Measurements from ENCODE around the gene P2RY1.
"Not testable (repeated sequence)": the region's sequence is repeated elsewhere in the genome, so short reads cannot be mapped to it uniquely, and the experiment has no call there.

The P2RY1 gene

DNA sequence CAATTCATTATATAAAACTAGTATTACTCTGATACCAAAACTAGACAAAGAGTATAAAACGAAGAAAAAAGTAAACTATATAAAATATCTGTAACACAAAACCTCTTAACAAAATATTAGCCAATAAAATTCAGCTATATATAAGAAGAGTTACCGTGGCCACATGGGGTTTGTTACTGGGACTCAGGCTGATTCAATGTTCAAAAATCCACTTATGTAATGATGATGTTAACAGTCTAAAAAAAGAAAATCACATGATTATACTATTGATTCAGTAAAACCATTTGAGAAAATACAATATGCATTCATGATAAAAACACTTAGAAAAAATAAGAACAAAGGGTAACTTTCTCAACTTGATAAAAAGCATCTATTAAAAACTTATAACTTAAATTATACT, 18.3 kb downstream of the P2RY1 start:
- Histone ChIP-seq H3K4me3 (ENCODE audit: control insufficient read depth in 1 of 7, extremely low read depth in 1 of 7, insufficient read depth in 4 of 7, low read depth in 2 of 7, low read length in 6 of 7) (no peak overlapping the region), H3K27ac (ENCODE audit: insufficient read depth in 1 of 2, low read depth in 1 of 2, low read length in 2 of 2, poor library complexity in 1 of 2, severe bottlenecking in 2 of 2) (no peak overlapping the region), H3K9me3 (ENCODE audit: control extremely low read depth in 1 of 5, control insufficient read depth in 4 of 5, insufficient read depth in 2 of 5, low read depth in 1 of 5, low read length in 4 of 5) (peaks cover 0 to 1% (median 0%) of the 10 kb centered on the region in 5 experiments), H3K4me1 (ENCODE audit: control extremely low read depth in 1 of 4, control insufficient read depth in 4 of 4, insufficient read depth in 4 of 4, low read length in 3 of 4) (peaks cover 0 to 2% (median 0%) of the 10 kb centered on the region in 4 experiments), H3K36me3 (ENCODE audit: control insufficient read depth in 4 of 4, insufficient read depth in 4 of 4, low read length in 3 of 4) (no peaks in the 10 kb centered on the region), H3K27me3 (replicated peaks in 2 of 5; ENCODE audit: control insufficient read depth in 4 of 5, insufficient read depth in 5 of 5, low read length in 4 of 5) (no peaks in the 10 kb centered on the region)
- WGBS (ENCODE audit: insufficient coverage), result no CpG with 5 or more reads among the region's 2 CpGs
- CTCF ChIA-PET, result no interaction called here
- POLR2A ChIA-PET, result no interaction called here
- no peak for DNase-seq

DNA sequence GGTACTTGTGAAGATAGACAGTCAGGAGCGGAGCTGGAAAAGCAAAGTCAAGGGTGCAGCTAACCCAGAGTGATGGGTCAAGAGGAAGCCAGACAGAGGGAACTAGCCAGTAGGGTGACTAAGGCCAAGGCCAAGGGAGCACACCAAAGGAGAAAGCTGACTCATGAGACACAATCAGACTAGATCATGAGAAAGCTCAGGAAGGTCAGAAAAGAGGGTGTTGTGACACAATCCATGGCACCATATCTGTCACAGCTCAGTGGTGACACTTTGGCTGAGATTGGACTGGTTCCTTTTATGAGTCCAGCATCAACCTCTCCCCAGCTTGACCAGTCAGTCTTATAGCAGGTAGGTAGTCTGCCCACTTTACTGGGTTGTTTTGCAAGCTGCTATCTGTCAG, 22.2 kb downstream of the P2RY1 start:
- no peaks in the 10 kb centered on the region for H3K27me3 ChIP-seq (replicated peaks in 2 of 5; ENCODE audit: control insufficient read depth in 4 of 5, insufficient read depth in 5 of 5, low read length in 4 of 5)
- DNase-seq, result no peak
- no peak overlapping the region for H3K4me3 ChIP-seq (ENCODE audit: control insufficient read depth in 1 of 7, extremely low read depth in 1 of 7, insufficient read depth in 4 of 7, low read depth in 2 of 7, low read length in 6 of 7)
- POLR2A ChIA-PET, result no interaction called here
- H3K36me3 ChIP-seq (ENCODE audit: control insufficient read depth in 4 of 4, insufficient read depth in 4 of 4, low read length in 3 of 4), result no peaks in the 10 kb centered on the region
- no peaks in the 10 kb centered on the region for H3K9me3 ChIP-seq (ENCODE audit: control extremely low read depth in 1 of 5, control insufficient read depth in 4 of 5, insufficient read depth in 2 of 5, low read depth in 1 of 5, low read length in 4 of 5)
- H3K27ac ChIP-seq (ENCODE audit: insufficient read depth in 1 of 2, low read depth in 1 of 2, low read length in 2 of 2, poor library complexity in 1 of 2, severe bottlenecking in 2 of 2), result no peak overlapping the region
- H3K4me1 ChIP-seq (ENCODE audit: control extremely low read depth in 1 of 4, control insufficient read depth in 4 of 4, insufficient read depth in 4 of 4, low read length in 3 of 4), result peaks cover 0 to 9% (median 0%) of the 10 kb centered on the region in 4 experiments
- 100% methylated on average over 1 of the region's 1 CpG for WGBS (ENCODE audit: insufficient coverage)
- CTCF ChIA-PET, result no interaction called here

DNA sequence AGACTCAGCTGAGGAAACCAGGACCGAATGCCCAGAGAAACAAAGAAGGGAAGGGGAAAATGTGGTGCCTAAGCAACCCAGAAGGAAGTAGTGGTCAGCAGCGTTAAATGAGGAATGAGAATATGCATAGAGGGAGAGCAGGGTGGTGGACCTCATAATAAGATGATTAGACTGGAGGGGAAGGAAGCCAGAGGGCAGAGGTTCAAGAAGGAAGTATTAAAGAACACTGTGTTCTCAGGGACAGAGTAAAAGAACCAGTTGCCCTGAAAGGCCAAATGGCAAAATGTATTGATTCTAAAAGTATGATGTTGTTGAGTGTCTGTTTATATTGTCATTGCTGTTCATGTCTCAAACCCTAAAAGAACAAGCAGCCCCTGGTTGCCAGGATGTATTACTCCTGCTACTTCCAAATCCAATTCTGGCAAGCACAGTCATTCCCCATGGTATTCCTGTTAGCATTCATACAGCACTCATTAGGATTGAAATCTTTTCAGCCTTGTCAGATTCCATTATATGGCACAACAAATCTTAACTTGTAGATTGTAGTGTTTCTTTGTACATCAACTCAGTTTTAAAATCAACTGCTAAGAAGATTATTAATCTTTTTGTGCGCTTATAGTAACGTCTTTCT, 23.4 kb downstream of the P2RY1 start:
- WGBS (ENCODE audit: insufficient coverage), result 52% methylated on average over 2 of the region's 4 CpGs
- CTCF ChIA-PET, result no interaction called here

DNA sequence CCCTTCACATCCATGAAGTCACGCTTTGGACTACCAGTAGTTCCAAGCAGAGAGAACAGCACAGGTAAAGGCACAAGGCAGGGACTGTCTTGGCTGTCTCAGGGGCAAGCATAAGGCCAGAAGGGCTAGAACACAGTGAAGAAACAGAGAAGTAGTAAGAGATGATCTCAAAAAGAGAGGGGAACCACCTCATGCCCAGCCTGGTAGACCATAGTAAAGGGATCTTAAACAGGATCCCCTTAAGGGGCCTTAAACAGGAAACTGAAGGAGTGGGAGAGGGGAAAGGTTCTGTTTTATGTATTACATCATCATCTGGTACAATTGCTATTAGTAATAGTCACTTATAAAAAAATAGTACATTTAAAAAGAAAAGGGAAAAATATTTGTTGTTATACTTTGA, 25.8 kb downstream of the P2RY1 start:
- DNase-seq, result no peak
- Histone ChIP-seq H3K9me3 (ENCODE audit: control extremely low read depth in 1 of 5, control insufficient read depth in 4 of 5, insufficient read depth in 2 of 5, low read depth in 1 of 5, low read length in 4 of 5) (no peaks in the 10 kb centered on the region), H3K27ac (ENCODE audit: insufficient read depth in 1 of 2, low read depth in 1 of 2, low read length in 2 of 2, poor library complexity in 1 of 2, severe bottlenecking in 2 of 2) (no peak overlapping the region), H3K4me1 (ENCODE audit: control extremely low read depth in 1 of 4, control insufficient read depth in 4 of 4, insufficient read depth in 4 of 4, low read length in 3 of 4) (peaks cover 0 to 9% (median 0%) of the 10 kb centered on the region in 4 experiments), H3K4me3 (ENCODE audit: control insufficient read depth in 1 of 7, extremely low read depth in 1 of 7, insufficient read depth in 4 of 7, low read depth in 2 of 7, low read length in 6 of 7) (no peak overlapping the region), H3K36me3 (ENCODE audit: control insufficient read depth in 4 of 4, insufficient read depth in 4 of 4, low read length in 3 of 4) (no peaks in the 10 kb centered on the region), H3K27me3 (replicated peaks in 2 of 5; ENCODE audit: control insufficient read depth in 4 of 5, insufficient read depth in 5 of 5, low read length in 4 of 5) (no peaks in the 10 kb centered on the region)
- WGBS (ENCODE audit: insufficient coverage), result 100% methylated on average over 1 of the region's 1 CpG
- ChIA-PET CTCF (no interaction called here), POLR2A (no interaction called here)

More for the DNA sequence above, 23.4 kb downstream of the P2RY1 start:
- no peaks in the 10 kb centered on the region for H3K27me3 ChIP-seq (replicated peaks in 2 of 5; ENCODE audit: control insufficient read depth in 4 of 5, insufficient read depth in 5 of 5, low read length in 4 of 5)
- H3K4me3 ChIP-seq (ENCODE audit: control insufficient read depth in 1 of 7, extremely low read depth in 1 of 7, insufficient read depth in 4 of 7, low read depth in 2 of 7, low read length in 6 of 7), result no peak overlapping the region
- H3K4me1 ChIP-seq (ENCODE audit: control extremely low read depth in 1 of 4, control insufficient read depth in 4 of 4, insufficient read depth in 4 of 4, low read length in 3 of 4), result peaks cover 0 to 9% (median 0%) of the 10 kb centered on the region in 4 experiments
- H3K9me3 ChIP-seq (ENCODE audit: control extremely low read depth in 1 of 5, control insufficient read depth in 4 of 5, insufficient read depth in 2 of 5, low read depth in 1 of 5, low read length in 4 of 5), result no peaks in the 10 kb centered on the region
- POLR2A ChIA-PET, result no interaction called here
- H3K36me3 ChIP-seq (ENCODE audit: control insufficient read depth in 4 of 4, insufficient read depth in 4 of 4, low read length in 3 of 4), result no peaks in the 10 kb centered on the region
- no peak overlapping the region for H3K27ac ChIP-seq (ENCODE audit: insufficient read depth in 1 of 2, low read depth in 1 of 2, low read length in 2 of 2, poor library complexity in 1 of 2, severe bottlenecking in 2 of 2)
- DNase-seq, result no peak

DNA sequence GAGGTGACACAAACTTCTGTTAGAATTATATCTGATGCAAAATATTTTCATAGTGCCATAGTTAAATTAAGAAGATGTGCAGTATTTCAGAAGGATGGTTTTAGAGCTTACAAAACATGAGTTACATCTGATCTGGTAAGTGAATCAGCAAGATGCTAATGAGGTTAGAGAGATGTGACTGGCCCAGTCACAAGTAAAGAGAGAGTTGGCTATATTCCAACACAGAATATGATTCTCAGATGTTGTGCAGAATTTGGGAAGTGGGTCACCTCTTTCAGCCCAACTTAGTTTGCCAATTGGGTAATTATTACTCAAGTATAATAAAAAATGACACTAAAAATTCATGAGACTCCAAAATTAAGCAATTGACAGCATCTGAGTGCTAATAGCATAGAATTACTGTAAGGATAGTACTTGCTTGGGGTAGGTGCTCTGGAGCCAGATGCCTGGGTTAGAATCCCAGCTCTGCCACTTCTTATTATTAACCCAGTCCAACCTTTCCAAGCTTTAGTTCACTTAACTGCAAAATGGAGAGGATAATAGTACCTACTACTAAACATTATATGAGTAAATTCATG, 30.8 kb downstream of the P2RY1 start:
- Histone ChIP-seq H3K4me1 (ENCODE audit: control extremely low read depth in 1 of 4, control insufficient read depth in 4 of 4, insufficient read depth in 4 of 4, low read length in 3 of 4) (peaks cover 0 to 3% (median 0%) of the 10 kb centered on the region in 4 experiments), H3K9me3 (ENCODE audit: control extremely low read depth in 1 of 5, control insufficient read depth in 4 of 5, insufficient read depth in 2 of 5, low read depth in 1 of 5, low read length in 4 of 5) (no peaks in the 10 kb centered on the region), H3K36me3 (ENCODE audit: control insufficient read depth in 4 of 4, insufficient read depth in 4 of 4, low read length in 3 of 4) (no peaks in the 10 kb centered on the region), H3K27me3 (replicated peaks in 2 of 5; ENCODE audit: control insufficient read depth in 4 of 5, insufficient read depth in 5 of 5, low read length in 4 of 5) (no peaks in the 10 kb centered on the region), H3K4me3 (ENCODE audit: control insufficient read depth in 1 of 7, extremely low read depth in 1 of 7, insufficient read depth in 4 of 7, low read depth in 2 of 7, low read length in 6 of 7) (no peak overlapping the region), H3K27ac (ENCODE audit: insufficient read depth in 1 of 2, low read depth in 1 of 2, low read length in 2 of 2, poor library complexity in 1 of 2, severe bottlenecking in 2 of 2) (no peak overlapping the region)
- peak in 2 of 3 donors; percentile 28 to 35 for DNase-seq
- ChIA-PET POLR2A (no interaction called here), CTCF (interaction anchor here (1.1 kb wide), 1 partner anchor 31 kb away, joined by 3 read pairs; the partner anchor contains the start of gene P2RY1)

DNA sequence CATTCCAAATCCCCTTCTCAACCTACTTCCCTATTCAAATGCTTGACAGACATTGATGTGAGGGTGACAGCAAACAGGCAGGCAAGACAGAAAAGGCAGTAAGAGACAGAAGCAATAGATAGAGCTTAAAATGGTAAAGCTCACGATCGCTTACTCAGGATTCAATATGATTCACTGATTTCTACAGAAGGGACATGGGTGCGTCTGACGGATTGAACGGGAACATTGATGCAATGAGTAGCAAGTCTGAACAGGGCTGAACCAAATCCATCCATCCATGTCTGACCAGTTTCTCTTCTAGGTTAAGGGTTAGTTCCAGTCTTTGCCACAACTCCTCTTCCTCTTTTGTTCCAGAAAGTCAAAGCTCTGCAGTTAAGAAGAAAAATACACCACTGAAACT, 35.1 kb downstream of the P2RY1 start:
- Histone ChIP-seq H3K9me3 (ENCODE audit: control extremely low read depth in 1 of 5, control insufficient read depth in 4 of 5, insufficient read depth in 2 of 5, low read depth in 1 of 5, low read length in 4 of 5) (peaks cover 0 to 13% (median 3%) of the 10 kb centered on the region in 5 experiments), H3K4me3 (ENCODE audit: control insufficient read depth in 1 of 7, extremely low read depth in 1 of 7, insufficient read depth in 4 of 7, low read depth in 2 of 7, low read length in 6 of 7) (no peak overlapping the region), H3K27ac (ENCODE audit: insufficient read depth in 1 of 2, low read depth in 1 of 2, low read length in 2 of 2, poor library complexity in 1 of 2, severe bottlenecking in 2 of 2) (no peak overlapping the region), H3K4me1 (ENCODE audit: control extremely low read depth in 1 of 4, control insufficient read depth in 4 of 4, insufficient read depth in 4 of 4, low read length in 3 of 4) (no peaks in the 10 kb centered on the region), H3K27me3 (replicated peaks in 2 of 5; ENCODE audit: control insufficient read depth in 4 of 5, insufficient read depth in 5 of 5, low read length in 4 of 5) (no peaks in the 10 kb centered on the region), H3K36me3 (ENCODE audit: control insufficient read depth in 4 of 4, insufficient read depth in 4 of 4, low read length in 3 of 4) (no peaks in the 10 kb centered on the region)
- peak in 2 of 3 donors; percentile 33 to 35 for DNase-seq
- CTCF ChIA-PET, result interaction anchor here (0.6 kb wide), 1 partner anchor 161 kb away, joined by 3 read pairs; no protein-coding TSS in a partner anchor
- POLR2A ChIA-PET, result no interaction called here
- 95% methylated on average over 5 of the region's 5 CpGs for WGBS (ENCODE audit: insufficient coverage)

DNA sequence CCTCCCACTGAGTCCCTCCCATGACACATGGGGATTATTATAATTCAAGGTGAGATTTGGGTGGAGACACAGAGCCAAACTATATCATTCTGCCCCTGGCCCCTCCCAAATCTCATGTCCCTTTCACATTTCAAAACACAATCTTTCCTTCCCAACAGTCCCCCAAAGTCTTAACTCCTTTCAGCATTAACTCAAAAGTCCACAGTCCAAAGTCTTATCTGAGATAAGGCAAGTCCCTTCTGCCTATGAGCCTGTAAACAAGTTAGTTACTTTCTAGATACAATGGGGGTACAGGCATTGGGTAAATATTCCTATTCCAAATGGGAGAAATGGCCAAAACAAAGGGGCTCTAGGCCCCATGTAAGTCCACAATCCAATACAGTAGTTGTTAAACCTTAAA, 38.4 kb downstream of the P2RY1 start:
- H3K36me3 ChIP-seq (ENCODE audit: control insufficient read depth in 4 of 4, insufficient read depth in 4 of 4, low read length in 3 of 4); POLR2A ChIA-PET; CTCF ChIA-PET; H3K27ac ChIP-seq (ENCODE audit: insufficient read depth in 1 of 2, low read depth in 1 of 2, low read length in 2 of 2, poor library complexity in 1 of 2, severe bottlenecking in 2 of 2); DNase-seq; H3K4me3 ChIP-seq (ENCODE audit: control insufficient read depth in 1 of 7, extremely low read depth in 1 of 7, insufficient read depth in 4 of 7, low read depth in 2 of 7, low read length in 6 of 7); H3K4me1 ChIP-seq (ENCODE audit: control extremely low read depth in 1 of 4, control insufficient read depth in 4 of 4, insufficient read depth in 4 of 4, low read length in 3 of 4); H3K27me3 ChIP-seq (replicated peaks in 2 of 5; ENCODE audit: control insufficient read depth in 4 of 5, insufficient read depth in 5 of 5, low read length in 4 of 5): not testable (repeated sequence)
- H3K9me3 ChIP-seq (ENCODE audit: control extremely low read depth in 1 of 5, control insufficient read depth in 4 of 5, insufficient read depth in 2 of 5, low read depth in 1 of 5, low read length in 4 of 5), result peaks cover 0 to 13% (median 3%) of the 10 kb centered on the region in 5 experiments
